OCI-LY3 (cell line): ENCODE results near the gene CD300LD.
"Not testable (repeated sequence)": the region's sequence is repeated elsewhere in the genome, so short reads cannot be mapped to it uniquely, and the experiment has no call there.

ENCODE experiments used
- CTCF ChIP-seq: fragments of 200-600, 300-600 bp; sonication (generic); IDR thresholded peaks from 2 replicates; pipeline ENCODE4 v1.5.1; 2014; ENCODE audit warnings: antibody characterized with exemption, low read length, low read depth
- EZH2phosphoT487 ChIP-seq: fragments of 200-600 bp; shearing (Covaris generic); IDR thresholded peaks from 2 replicates; pipeline ENCODE4 v1.6.1; 2018; ENCODE audit warnings: antibody characterized with exemption, mixed run types, low read depth

GRCh38 chr17:74630251-74630650 is 38.2 kb upstream of the CD300LD start:
- not testable (repeated sequence) for TF ChIP-seq CTCF, EZH2phosphoT487
